PC-3 (cell line): ENCODE measurements around the gene SOX6.

ENCODE experiments used
- EZH2 ChIP-seq: fragments of 300-600 bp; sonication (generic); IDR thresholded peaks from one replicate; pipeline ENCODE4 v1.6.1; 2017; ENCODE audit warnings: antibody characterized with exemption, mild to moderate bottlenecking, low read length; ENCODE audit not compliant: unreplicated experiment
- TF ChIP-seq, protein P1 (sequence below): fragments of 300-600 bp; sonication (generic); conservative IDR thresholded peaks from 2 replicates; pipeline ENCODE4 v1.5.1; 2017; ENCODE audit warnings: antibody characterized with exemption, low read depth, mild to moderate bottlenecking, low read length

- TF ChIP-seq, protein P1, sequence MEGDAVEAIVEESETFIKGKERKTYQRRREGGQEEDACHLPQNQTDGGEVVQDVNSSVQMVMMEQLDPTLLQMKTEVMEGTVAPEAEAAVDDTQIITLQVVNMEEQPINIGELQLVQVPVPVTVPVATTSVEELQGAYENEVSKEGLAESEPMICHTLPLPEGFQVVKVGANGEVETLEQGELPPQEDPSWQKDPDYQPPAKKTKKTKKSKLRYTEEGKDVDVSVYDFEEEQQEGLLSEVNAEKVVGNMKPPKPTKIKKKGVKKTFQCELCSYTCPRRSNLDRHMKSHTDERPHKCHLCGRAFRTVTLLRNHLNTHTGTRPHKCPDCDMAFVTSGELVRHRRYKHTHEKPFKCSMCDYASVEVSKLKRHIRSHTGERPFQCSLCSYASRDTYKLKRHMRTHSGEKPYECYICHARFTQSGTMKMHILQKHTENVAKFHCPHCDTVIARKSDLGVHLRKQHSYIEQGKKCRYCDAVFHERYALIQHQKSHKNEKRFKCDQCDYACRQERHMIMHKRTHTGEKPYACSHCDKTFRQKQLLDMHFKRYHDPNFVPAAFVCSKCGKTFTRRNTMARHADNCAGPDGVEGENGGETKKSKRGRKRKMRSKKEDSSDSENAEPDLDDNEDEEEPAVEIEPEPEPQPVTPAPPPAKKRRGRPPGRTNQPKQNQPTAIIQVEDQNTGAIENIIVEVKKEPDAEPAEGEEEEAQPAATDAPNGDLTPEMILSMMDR, result no peak
- TF ChIP-seq EZH2, result no peak
Observed at GRCh38 chr11:16301462-16301861, 54.9 kb downstream of the SOX6 start.
